GM21423 (cell line): ENCODE data around the gene UBE2D4.
A peak's percentile ranks its signal among the peaks of the same experiment; 100 is the strongest.
"Not testable (repeated sequence)": the region's sequence is repeated elsewhere in the genome, so short reads cannot be mapped to it uniquely, and the experiment has no call there.

ENCODE experiments used
- ATAC-seq: cut with Tn5 transposase; IDR thresholded peaks from one replicate; pipeline ENCODE4 v1.9.1; 2021; ENCODE audit warnings: mild to moderate bottlenecking, moderate library complexity; ENCODE audit not compliant: unreplicated experiment

UBE2D4 gene

DNA sequence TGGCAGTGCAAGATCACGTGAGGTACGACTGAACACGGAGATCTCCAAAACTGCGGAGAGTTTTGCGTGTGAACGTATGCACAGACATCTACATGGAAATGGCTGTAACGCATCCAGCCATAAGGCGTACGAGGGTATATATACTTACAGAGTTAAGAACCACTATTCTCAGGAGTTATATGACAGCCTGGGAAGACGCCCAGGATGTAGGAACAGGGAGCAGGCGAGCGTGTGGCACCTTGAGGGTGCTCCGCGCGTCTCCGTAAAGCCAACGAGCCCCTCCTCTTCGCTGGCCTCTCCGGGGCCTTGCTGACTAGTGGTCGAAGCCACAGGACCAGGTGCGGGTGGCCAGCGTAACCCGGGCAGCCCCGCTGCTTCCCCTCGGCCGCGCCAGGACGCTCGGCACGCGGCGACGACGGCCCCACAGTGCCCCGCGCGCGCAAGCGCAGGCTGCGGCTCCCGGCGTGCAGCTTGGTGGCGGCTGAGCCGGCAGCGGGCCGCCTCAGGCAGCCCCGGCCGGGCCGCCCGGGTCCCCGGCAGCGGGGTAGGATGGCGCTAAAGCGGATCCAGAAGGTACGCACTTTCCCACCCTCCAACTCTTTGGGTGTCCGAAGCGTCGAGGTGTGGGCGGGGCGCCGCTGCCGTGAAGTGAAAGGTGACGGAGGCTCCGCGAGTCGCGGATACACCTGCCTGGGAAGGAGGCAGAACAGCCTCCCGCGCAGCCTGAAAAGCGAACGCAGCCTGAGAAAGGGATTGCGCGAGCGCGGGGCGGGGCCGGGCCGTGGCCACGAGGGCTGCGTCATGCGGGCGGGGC lies at the start of gene UBE2D4:
TSS of gene UBE2D4 (plus strand) at position 453 of the 814 bp plus-strand sequence. CDS start at position 550, 97 bp downstream.
- ATAC-seq = peak; percentile 89

DNA sequence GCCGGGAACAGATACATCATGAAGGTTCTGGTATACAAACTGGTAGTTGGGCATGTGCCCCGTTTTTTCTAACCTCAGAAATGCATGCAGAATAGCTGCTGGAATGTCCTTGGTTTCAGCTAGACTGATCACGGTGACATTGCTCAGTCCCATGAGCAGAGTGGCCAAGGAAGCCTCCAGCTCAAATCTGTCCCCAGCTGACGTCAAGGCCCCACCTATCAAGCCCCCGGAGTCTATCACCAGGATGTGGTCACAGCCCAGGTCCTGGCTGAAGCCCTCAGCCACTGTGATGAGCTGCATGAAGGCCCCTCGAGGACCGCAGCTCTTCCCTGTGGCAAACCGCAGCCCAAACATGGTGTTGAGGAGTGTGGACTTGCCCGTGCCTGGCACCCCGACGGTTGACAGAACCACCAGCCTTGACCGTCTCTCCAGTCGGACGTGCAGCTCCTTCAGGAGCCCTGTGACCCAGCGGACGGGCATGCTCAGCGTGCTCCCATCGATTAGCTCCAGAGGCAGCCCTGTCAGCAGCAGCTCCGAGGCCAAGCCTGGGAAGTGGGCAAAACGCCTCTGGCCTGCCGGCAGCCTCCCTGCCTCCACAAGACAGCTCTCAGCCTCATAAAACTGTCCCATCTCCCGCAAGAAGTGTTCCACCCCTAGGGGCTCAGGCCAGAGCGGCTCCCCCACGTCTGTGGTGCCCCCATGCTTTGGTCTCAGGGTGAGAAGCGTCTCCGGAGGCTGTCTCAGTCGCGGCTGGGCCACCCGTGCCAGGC lies 49.1 kb upstream of the UBE2D4 start:
- ATAC-seq = no peak

- no peak for ATAC-seq
Observed at GRCh38 chr7:43877968-43878864, 48.0 kb upstream of the UBE2D4 start.

GRCh38 chr7:43878867-43879266 lies 47.4 kb upstream of the UBE2D4 start:
- ATAC-seq = no peak

DNA sequence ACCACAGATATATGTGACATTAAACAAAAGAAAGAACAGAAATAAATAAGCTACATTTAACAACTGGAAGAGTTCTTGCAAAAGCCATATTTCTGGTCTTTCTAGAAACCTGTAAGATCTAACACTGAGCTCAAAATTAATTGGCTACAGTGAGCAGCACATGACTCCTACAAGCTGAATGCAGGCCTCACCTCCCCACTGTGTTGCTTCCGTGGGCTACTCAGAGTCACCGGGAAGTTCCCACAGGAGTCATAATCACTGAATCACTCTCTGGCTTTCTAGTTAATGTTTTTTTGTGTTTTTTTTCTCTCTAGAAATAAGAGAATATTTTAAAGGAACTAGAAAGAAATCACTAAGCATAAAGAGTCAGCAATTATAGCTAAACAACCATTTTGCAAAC lies 46.8 kb upstream of the UBE2D4 start:
- ATAC-seq = no peak

DNA sequence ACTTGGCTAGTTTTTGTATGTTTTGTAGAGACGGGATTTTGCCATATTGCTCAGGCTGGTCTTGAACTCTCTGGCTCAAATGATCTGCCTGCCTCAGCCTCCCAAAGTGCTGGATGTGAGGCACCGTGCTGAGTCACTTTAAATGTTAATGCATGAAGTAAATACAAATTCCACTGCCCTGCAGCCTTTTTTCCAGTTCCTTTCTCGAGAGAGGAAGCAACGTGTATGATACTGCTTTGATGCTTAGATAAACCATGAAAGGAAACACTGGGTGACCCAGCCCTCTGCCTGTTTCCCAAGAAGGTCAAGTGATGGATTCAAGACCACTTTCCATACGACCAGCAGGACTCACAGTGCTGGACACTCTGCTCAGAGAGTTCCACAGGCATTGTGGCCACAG lies 45.6 kb upstream of the UBE2D4 start:
- no peak for ATAC-seq

DNA sequence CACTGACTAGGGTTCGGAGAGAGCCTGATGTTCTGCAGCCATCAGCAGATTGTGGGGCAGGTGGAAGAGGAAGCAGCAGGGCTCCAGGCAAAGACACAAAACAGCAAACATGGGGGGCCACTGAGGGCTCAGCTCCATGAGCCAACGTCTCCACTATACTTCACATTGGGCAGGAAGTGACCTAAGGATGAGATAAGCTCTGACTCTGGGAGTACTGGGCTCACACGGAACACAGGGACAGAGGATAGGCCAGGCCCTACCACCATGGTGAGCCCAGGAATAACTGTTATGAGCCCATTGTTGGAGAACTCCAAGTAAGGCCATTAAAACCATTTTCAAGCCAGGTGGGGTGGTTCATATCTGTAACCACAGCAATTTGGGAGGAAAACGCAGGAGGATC lies 42.0 kb upstream of the UBE2D4 start:
- ATAC-seq = no peak

DNA sequence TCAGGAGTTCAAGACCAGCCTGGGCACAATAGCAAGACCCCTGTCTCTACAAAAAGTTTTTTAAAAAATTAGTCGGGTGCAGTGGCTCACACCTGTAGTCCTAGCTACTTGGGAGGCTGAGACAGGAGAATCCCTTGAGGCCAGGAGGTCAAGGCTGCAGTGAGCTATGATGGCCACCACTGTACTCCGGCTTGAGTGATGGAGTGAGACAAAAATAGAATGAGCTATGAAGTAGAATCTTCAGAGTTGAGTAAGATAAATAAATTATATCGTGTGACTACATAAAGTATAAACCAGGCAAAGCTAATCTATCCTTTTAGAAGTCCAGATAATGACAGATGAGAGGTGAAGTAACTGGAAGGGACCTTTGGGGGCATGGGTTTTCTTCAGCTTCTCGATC lies 41.6 kb upstream of the UBE2D4 start:
- ATAC-seq = no peak

DNA sequence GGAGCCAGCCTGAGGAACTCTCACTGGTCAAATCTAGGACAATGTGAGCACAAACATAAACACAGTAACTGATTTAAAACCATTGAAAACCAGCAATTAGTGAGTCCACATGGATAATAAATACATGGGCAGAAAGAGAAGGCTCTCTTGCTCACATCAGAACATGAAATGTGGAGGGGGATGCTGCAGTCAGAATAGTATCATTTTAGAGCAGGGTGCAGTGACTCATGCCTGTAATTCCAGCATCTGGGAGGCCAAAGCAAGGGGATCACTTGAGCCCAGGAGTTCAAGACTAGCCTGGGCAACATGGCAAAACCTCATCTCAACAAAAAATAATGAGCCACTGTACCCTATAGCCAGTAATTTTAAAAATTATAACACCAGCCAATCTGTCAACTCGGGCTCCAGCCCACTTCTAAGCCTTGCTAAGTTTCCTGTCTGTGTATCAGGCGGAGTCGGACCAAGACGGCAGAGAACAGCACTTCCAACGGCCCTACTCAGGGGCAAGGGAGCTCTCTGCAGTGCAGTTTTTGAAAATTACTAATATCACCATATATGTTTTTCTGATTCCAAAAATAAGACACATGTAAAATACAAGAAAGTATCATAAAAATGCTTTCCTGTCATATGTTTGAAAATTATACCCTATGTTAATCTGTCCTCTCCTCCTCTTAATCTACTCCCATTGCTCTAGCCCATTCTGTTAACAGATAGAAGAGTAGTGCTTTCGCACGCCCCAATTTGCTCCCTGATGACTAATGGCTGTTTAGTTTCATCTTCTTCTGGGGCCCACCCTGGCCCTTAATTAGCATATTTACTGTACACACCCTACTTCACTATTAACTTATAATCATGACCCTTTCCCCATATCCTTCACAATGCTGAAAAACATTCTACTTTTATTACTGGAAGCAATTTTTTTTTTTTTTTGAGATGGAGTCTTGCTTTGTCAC lies 37.0 kb upstream of the UBE2D4 start:
- no peak for ATAC-seq

DNA sequence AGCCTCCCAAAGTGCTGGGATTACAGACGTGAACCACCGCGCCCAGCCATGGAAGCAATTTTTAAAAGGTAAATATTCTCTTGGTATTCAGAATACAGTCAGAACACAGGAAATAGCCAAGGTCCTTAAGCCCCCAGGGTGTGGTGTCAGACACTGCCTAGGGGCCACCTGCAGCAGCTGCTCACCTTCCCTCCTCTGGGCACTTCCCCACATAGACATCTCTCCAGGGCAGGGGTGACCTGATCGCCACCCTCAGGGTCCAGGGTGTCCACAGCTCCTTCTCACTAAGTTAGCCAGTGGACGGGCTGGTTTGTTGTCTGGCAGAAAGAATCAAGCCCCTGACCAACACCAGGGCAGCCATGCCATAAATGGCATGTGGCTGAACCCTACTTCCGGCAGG lies 35.8 kb upstream of the UBE2D4 start:
- ATAC-seq = no peak

DNA sequence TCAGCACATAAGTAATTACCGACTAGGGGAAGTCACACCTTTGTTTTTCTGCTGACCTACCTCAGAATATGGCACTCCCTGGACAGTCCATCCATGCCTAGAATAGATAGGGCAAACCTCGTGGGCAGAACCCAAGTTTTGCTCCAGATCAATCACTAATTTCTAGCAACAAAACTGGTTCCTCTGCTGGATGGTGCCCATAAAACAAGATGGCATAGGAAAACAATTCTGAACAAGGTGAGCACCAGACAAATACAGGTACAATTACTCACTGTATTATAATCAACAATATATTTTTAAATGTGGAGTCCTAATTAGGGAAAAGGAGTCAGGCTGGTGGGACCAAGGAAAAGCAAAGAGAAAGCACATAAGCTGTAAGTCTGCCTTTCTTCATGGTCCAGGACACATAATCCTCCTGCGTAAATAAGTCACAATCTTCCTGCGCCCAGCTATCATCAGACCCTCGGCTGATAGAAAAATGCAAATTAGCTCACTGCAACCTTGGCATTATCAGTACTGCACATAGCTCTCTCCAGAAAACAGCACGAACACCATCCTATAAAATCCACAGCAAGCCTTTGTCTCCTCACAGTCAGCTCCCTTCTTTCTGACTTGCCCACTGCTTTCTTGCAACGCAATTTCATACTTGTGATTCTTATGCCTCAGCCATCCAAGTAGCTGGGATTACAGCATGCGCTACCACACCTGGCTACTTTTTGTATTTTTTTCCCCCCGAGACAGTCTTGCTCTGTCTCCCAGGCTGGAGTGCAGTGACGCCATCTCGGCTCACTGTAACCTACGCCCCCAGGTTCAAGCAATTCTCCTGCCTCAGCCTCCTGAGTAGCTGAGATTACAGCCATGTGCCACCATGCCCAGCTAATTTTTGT lies 34.9 kb upstream of the UBE2D4 start:
- ATAC-seq = no peak

- no peak for ATAC-seq
Observed at GRCh38 chr7:43895847-43896415, 30.3 kb upstream of the UBE2D4 start.

- not testable (repeated sequence) for ATAC-seq
Observed at GRCh38 chr7:43898571-43898970, 27.7 kb upstream of the UBE2D4 start.

DNA sequence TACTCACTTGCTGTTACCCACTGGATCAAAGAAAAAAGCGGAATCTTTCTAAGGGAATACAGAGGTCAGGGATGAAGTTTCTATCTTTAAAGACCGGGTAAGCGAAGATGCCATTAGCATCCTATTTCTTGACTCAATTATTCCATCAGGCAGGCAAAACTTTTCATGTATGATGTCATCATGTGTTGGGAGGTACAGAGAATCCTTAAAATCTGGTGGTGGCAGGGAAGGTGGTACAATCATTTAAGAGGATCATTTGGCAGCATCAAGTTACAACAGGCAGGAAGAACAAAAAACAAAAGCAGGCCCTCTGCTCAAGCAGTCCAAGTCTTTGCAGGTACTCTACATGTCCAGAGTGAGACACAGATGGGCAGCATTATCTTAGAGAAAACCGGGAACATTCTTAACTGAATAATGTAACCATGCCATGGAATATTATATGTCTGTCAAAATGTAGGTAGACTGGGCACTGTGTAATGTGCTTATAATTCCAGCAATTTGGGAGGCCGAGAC lies 23.6 kb upstream of the UBE2D4 start:
- no peak for ATAC-seq

- ATAC-seq = no peak
Observed at GRCh38 chr7:43904533-43905208, 21.6 kb upstream of the UBE2D4 start.

DNA sequence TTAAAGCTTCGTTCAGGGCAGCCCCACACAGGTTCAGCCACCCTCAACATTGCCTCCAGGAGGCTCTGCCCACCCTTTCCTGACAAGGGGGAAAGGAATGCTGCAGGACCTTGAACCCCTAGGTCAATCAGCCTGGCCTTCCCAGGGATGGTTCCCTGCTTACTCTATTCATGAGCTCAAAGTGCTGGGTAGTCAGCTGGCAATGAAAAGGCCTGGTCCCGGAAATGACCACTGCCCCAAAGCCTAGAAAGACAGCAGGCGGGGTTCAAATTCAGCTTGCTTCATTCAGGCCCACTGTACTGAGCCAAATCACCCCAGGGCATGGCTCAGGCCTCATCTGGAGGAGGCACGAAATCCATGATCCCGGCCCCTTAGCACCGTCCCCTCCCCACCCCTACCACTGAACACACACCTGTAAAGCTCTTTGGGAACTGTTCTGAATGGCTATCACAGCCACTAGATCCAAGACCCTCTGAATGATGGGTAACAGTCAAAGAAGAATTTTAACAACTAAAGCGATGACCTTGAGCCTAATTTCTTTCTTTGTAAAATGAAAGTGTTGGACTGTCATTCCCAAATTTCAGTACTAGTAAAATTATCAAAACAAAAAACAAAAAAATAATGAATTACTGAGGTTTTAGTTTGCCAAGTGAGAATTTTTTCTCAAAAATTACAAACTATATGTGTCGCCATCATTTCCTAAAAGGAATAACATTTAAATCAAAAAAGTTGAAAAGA lies 20.9 kb upstream of the UBE2D4 start:
- ATAC-seq = no peak

DNA sequence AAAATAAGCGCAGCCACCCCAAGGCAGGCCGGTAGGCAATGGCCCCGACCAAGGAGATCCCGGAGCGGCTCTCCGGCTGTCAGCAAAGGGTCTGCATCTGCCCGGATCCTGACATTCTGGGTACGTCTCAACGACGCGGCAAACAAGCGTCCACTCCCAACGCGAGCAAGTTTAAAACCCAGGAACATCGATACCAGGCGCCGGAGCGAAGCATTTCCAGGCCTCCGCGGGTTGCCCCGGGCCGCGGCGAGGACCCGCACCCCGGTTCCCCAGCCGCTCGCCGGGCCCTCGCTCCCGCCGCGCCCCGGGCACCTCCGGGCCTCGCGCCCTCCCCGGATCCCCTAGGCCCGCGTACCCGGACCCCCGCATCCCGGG lies 20.3 kb upstream of the UBE2D4 start:
- ATAC-seq = peak; percentile 36
